ENCODE results near the gene HOXB8. TPM values are rescaled to one million over a fixed set of nuclear protein-coding genes. Genes with fewer than 3 reads are reported as not detected.

Gene HOXB8
- total and polyA plus RNA-seq, 10 of the 15 experiments (the other 5 are each of a cell fraction or from before 2014, with no cell fraction given) = 0.21 TPM; not detected in 9

DNA sequence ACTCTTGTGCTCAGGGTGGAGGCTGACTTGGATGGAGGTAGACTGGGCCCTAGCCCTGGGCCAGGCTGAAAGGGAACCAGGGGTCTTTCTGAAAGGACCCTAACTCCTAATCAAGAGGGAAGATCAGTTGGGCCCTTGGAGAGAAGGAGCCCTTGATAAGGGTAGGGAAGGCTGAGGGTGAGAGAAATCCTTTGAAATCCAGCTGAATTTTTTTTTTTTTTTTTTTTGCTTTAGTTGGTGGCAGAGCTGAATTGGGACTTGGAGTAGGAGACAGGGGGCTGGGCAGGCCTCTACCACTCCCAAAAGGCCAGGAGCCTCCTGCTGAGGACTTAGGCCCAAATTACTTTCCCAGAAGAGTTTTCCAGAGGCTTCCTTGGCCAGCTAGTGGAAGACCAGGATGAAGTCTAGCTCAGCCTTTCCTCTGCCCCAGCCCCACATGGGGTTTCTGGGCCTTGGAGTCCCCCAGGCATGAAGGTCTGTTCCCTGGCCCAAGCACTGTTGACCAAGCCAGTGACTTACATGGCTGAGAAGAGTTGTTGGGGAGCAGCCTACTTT is 24.4 kb downstream of the HOXB8 start:
- no peak overlapping the region for H3K27ac ChIP-seq (ENCODE audit: control insufficient read depth, insufficient read depth)
- TF ChIP-seq NR2C2 (IDR thresholded peaks at IDR 0.05; ENCODE audit: borderline replicate concordance, control insufficient read depth, insufficient read length, low read depth) (no peak), ZBED1 (IDR thresholded peaks at IDR 0.05; ENCODE audit: borderline replicate concordance) (no peak), RAD21 (IDR thresholded peaks at IDR 0.05; ENCODE audit: insufficient read depth, low read depth, low read length) (no peak), POU2F2 (IDR thresholded peaks at IDR 0.05; ENCODE audit: borderline replicate concordance, low read depth, low read length) (no peak), CBX5 (IDR thresholded peaks at IDR 0.05; ENCODE audit: low read depth) (no peak), CHD1 (IDR thresholded peaks at IDR 0.05; ENCODE audit: low read depth, low read length) (no peak), ZNF622 (IDR thresholded peaks at IDR 0.05) (no peak), RUNX3 (IDR thresholded peaks at IDR 0.05; ENCODE audit: low read length) (no peak)
- TF ChIP-seq, protein P1, sequence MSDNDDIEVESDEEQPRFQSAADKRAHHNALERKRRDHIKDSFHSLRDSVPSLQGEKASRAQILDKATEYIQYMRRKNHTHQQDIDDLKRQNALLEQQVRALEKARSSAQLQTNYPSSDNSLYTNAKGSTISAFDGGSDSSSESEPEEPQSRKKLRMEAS (IDR thresholded peaks at IDR 0.05; ENCODE audit: low read depth, low read length) = no peak
- TF ChIP-seq, protein P2, sequence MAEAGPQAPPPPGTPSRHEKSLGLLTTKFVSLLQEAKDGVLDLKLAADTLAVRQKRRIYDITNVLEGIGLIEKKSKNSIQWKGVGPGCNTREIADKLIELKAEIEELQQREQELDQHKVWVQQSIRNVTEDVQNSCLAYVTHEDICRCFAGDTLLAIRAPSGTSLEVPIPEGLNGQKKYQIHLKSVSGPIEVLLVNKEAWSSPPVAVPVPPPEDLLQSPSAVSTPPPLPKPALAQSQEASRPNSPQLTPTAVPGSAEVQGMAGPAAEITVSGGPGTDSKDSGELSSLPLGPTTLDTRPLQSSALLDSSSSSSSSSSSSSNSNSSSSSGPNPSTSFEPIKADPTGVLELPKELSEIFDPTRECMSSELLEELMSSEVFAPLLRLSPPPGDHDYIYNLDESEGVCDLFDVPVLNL (IDR thresholded peaks at IDR 0.05; ENCODE audit: low read depth, low read length) = no peak
- TF ChIP-seq, protein P3, sequence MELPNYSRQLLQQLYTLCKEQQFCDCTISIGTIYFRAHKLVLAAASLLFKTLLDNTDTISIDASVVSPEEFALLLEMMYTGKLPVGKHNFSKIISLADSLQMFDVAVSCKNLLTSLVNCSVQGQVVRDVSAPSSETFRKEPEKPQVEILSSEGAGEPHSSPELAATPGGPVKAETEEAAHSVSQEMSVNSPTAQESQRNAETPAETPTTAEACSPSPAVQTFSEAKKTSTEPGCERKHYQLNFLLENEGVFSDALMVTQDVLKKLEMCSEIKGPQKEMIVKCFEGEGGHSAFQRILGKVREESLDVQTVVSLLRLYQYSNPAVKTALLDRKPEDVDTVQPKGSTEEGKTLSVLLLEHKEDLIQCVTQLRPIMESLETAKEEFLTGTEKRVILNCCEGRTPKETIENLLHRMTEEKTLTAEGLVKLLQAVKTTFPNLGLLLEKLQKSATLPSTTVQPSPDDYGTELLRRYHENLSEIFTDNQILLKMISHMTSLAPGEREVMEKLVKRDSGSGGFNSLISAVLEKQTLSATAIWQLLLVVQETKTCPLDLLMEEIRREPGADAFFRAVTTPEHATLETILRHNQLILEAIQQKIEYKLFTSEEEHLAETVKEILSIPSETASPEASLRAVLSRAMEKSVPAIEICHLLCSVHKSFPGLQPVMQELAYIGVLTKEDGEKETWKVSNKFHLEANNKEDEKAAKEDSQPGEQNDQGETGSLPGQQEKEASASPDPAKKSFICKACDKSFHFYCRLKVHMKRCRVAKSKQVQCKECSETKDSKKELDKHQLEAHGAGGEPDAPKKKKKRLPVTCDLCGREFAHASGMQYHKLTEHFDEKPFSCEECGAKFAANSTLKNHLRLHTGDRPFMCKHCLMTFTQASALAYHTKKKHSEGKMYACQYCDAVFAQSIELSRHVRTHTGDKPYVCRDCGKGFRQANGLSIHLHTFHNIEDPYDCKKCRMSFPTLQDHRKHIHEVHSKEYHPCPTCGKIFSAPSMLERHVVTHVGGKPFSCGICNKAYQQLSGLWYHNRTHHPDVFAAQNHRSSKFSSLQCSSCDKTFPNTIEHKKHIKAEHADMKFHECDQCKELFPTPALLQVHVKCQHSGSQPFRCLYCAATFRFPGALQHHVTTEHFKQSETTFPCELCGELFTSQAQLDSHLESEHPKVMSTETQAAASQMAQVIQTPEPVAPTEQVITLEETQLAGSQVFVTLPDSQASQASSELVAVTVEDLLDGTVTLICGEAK (IDR thresholded peaks at IDR 0.05; ENCODE audit: borderline replicate concordance) = no peak
- TF ChIP-seq, protein P4, sequence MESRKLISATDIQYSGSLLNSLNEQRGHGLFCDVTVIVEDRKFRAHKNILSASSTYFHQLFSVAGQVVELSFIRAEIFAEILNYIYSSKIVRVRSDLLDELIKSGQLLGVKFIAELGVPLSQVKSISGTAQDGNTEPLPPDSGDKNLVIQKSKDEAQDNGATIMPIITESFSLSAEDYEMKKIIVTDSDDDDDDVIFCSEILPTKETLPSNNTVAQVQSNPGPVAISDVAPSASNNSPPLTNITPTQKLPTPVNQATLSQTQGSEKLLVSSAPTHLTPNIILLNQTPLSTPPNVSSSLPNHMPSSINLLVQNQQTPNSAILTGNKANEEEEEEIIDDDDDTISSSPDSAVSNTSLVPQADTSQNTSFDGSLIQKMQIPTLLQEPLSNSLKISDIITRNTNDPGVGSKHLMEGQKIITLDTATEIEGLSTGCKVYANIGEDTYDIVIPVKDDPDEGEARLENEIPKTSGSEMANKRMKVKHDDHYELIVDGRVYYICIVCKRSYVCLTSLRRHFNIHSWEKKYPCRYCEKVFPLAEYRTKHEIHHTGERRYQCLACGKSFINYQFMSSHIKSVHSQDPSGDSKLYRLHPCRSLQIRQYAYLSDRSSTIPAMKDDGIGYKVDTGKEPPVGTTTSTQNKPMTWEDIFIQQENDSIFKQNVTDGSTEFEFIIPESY (IDR thresholded peaks at IDR 0.05) = no peak
- H4K20me1 ChIP-seq (ENCODE audit: control insufficient read depth, insufficient read depth) = no peaks in the 10 kb centered on the region
- no peak overlapping the region for H3K4me2 ChIP-seq (ENCODE audit: control insufficient read depth, insufficient read depth)
- ChIA-PET CTCF (interaction anchor here (0.8 to 4.8 kb wide), 4 partner anchors 11 to 328 kb away, joined by 3 to 113 read pairs (median 26); no protein-coding TSS in a partner anchor), RAD21 (ENCODE audit: unreplicated experiment) (interaction anchor here (1.0 to 3.4 kb wide), 4 partner anchors 99 to 257 kb away, joined by 3 to 21 read pairs (median 4); no protein-coding TSS in a partner anchor), POLR2A (no interaction called here), SMC1A (ENCODE audit: uncharacterized antibody, unreplicated experiment) (interaction anchor here (1.0 kb wide), 1 partner anchor 256 kb away, joined by 3 read pairs; no protein-coding TSS in a partner anchor)
- DNase-seq (ENCODE audit: low read depth, low spot score) (no peak), ATAC-seq (no peak), FAIRE-seq (no peak)
- H3K4me1 ChIP-seq (ENCODE audit: control insufficient read depth, insufficient read depth, low read length) = no peaks in the 10 kb centered on the region
- no TSS peak for BruUV-seq (replicated peaks)
- no peak overlapping the region for H3K4me3 ChIP-seq
- H3K79me2 ChIP-seq (ENCODE audit: control insufficient read depth, insufficient read depth, low read length) = no peaks in the 10 kb centered on the region
- H2AFZ ChIP-seq (ENCODE audit: control insufficient read depth, low read depth, low read length) = no peak overlapping the region
- intact Hi-C loops (cut with micrococcal nuclease; ENCODE audit: unreplicated experiment) (no loop called here), in situ Hi-C loops (cut with MboI) (no loop called here)
- no peak overlapping the region for H3K9ac ChIP-seq (ENCODE audit: control insufficient read depth, insufficient read depth, low read length)
- no peaks in the 10 kb centered on the region for H3K9me3 ChIP-seq (replicated peaks; ENCODE audit: control insufficient read depth, insufficient read depth, low read length)
- peaks cover 0 to 8% of the 10 kb centered on the region in 2 experiments; a peak in 3 of 4 replicates for H3K27me3 ChIP-seq (replicated peaks in 1 of 2; ENCODE audit: control insufficient read depth in 2 of 2, insufficient read depth in 2 of 2, low read length in 1 of 2)
- H3K36me3 ChIP-seq (ENCODE audit: control insufficient read depth in 2 of 2, insufficient read depth in 2 of 2, low read length in 1 of 2) = no peaks in the 10 kb centered on the region
